PC-3 (cell line): Measurements from ENCODE around the gene NCL. TPM values are rescaled to one million over a fixed set of nuclear protein-coding genes. Genes with fewer than 3 reads are reported as not detected.

Experiments used
- ATAC-seq: fragments of 200-7000 bp; cut with Tn5 transposase; 2 replicates; pipeline ENCODE4 v1.9.1; 2020; ENCODE audit warnings: mild to moderate bottlenecking, moderate library complexity
- BruUV-seq: library from RNA; stranded (reverse); fragments of 400-500 nt; replicated peaks from 2 replicates; lab custom pipeline; 2021; lab: Mats Ljungman, UMichigan
- CTCF ChIA-PET: fragments of 300-600 bp; sonication (Branson Sonifier 250); formaldehyde crosslinking; loops from one replicate; lab custom pipeline; 2022; ENCODE audit warnings: antibody characterized with exemption; lab: Charles Lee
- POLR2A ChIA-PET: fragments of 300-600 bp; sonication (Branson Sonifier 250); formaldehyde crosslinking; loops from one replicate; lab custom pipeline; 2022; ENCODE audit warnings: antibody characterized with exemption; ENCODE audit not compliant: unreplicated experiment; lab: Charles Lee
- DNase-seq: peaks from one replicate; pipeline ENCODE4 v3.0.0-alpha.2; 2015
- H2AFZ ChIP-seq: fragments of 300-600 bp; sonication (generic); 2 replicates; pipeline ENCODE4 v1.6.0; 2016; ENCODE audit warnings: antibody characterized with exemption, low read length
- H3F3A ChIP-seq: fragments of 300-600 bp; sonication (generic); one replicate; pipeline ENCODE4 v1.6.0; 2017; ENCODE audit warnings: antibody characterized with exemption, low read length, control low read depth, mild to moderate bottlenecking; ENCODE audit not compliant: unreplicated experiment
- H3K27ac ChIP-seq: fragments of 300-600 bp; sonication (generic); 2 replicates; pipeline ENCODE4 v1.5.1; 2016; ENCODE audit warnings: mild to moderate bottlenecking, low read length
- H3K27me3 ChIP-seq: fragments of 300-600 bp; sonication (generic); 2 replicates; pipeline ENCODE4 v1.6.1; 2016; ENCODE audit warnings: low read length, mixed read lengths
- H3K36me3 ChIP-seq: fragments of 300-600 bp; sonication (generic); 2 replicates; pipeline ENCODE4 v1.6.1; 2016; ENCODE audit warnings: low read depth, mixed run types, low read length, mixed read lengths
- H3K4me1 ChIP-seq: fragments of 300-600 bp; sonication (generic); 2 replicates; pipeline ENCODE4 v1.5.1; 2016; ENCODE audit warnings: low read length; ENCODE audit not compliant: insufficient read depth
- H3K4me2 ChIP-seq: fragments of 300-600 bp; sonication (generic); 2 replicates; pipeline ENCODE4 v1.6.0; 2016; ENCODE audit warnings: low read length
- H3K4me3 ChIP-seq: fragments of 300-600 bp; sonication (generic); 2 replicates; pipeline ENCODE4 v1.5.1; 2016; ENCODE audit warnings: mild to moderate bottlenecking, low read length, mixed read lengths
- H3K79me2 ChIP-seq: fragments of 300-600 bp; sonication (generic); 2 replicates; pipeline ENCODE4 v1.6.1; 2017; ENCODE audit warnings: low read length, mixed read lengths
- H3K9ac ChIP-seq: fragments of 300-600 bp; sonication (generic); 2 replicates; pipeline ENCODE4 v1.6.0; 2016; ENCODE audit warnings: mild to moderate bottlenecking, low read length
- H3K9me2 ChIP-seq: fragments of 300-600 bp; sonication (generic); replicated peaks from 2 replicates; pipeline ENCODE4 v1.6.1; 2016; ENCODE audit warnings: mixed run types, low read length, mixed read lengths
- H3K9me3 ChIP-seq: fragments of 300-600 bp; sonication (generic); 2 replicates; pipeline ENCODE4 v1.6.1; 2016; ENCODE audit warnings: low read length, mixed read lengths
- H4K20me1 ChIP-seq: fragments of 300-600 bp; sonication (generic); 2 replicates; pipeline ENCODE4 v1.6.1; 2016; ENCODE audit warnings: low read length, mixed read lengths
- EZH2 ChIP-seq: fragments of 300-600 bp; sonication (generic); IDR thresholded peaks from one replicate; pipeline ENCODE4 v1.6.1; 2017; ENCODE audit warnings: antibody characterized with exemption, mild to moderate bottlenecking, low read length; ENCODE audit not compliant: unreplicated experiment
- EZH2phosphoT487 ChIP-seq: fragments of 300-600 bp; sonication (generic); IDR thresholded peaks from 2 replicates; pipeline ENCODE4 v1.6.1; 2018; ENCODE audit warnings: mild to moderate bottlenecking, antibody characterized with exemption, low read length, borderline replicate concordance
- intact Hi-C: fragments of 100-400 bp; cut with micrococcal nuclease; formaldehyde crosslinking; loops from 2 replicates; pipeline ENCODE4 v1.9.0; 2023
- total RNA-seq: library from RNA; depleted of rRNA; stranded (reverse); fragments of >200 nt; gene quantifications from 2 replicates; pipeline ENCODE4 v1.2.3, GENCODE V29; 2014
- TF ChIP-seq, protein P1 (sequence below): fragments of 300-600 bp; sonication (generic); conservative IDR thresholded peaks from 2 replicates; pipeline ENCODE4 v1.5.1; 2017; ENCODE audit warnings: antibody characterized with exemption, low read depth, mild to moderate bottlenecking, low read length

The NCL gene
- total RNA-seq, 1 experiment from 2014 or later: 430 TPM

DNA sequence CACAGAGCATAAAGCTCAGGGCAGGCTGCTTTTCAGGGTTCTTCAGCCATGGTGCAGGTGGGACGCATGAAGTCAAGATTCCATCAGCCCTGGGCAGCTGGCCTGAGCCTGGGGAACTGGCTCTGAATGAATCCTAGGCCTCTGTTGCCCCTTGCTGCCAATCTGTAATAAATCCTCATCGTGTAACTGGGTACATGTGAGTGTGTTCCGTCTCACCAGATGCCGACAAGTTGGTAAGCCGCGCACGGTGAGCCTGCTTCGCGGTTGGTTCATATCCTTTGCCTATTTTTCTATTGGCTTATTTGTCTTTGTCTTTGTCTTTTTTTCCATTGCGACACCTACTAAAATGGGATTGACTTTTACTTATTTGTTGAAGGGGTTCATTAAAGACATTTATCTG, 41.1 kb downstream of the NCL start:
- Histone ChIP-seq H3K27me3 (no peaks in the 10 kb centered on the region), H3K4me2 (no peak overlapping the region), H2AFZ (no peak overlapping the region), H3K9me2 (no peaks in the 10 kb centered on the region), H3K79me2 (no peaks in the 10 kb centered on the region), H3K4me3 (no peak overlapping the region), H4K20me1 (no peaks in the 10 kb centered on the region), H3K9me3 (no peaks in the 10 kb centered on the region), H3K4me1 (peaks cover 6% of the 10 kb centered on the region; the same call in 1 of the 2 replicates), H3K27ac (no peak overlapping the region), H3K36me3 (no peaks in the 10 kb centered on the region), H3K9ac (no peak overlapping the region), H3F3A (no peaks in the 10 kb centered on the region)
- BruUV-seq: no TSS peak
- intact Hi-C loops: no loop called here
- TF ChIP-seq, protein P1, sequence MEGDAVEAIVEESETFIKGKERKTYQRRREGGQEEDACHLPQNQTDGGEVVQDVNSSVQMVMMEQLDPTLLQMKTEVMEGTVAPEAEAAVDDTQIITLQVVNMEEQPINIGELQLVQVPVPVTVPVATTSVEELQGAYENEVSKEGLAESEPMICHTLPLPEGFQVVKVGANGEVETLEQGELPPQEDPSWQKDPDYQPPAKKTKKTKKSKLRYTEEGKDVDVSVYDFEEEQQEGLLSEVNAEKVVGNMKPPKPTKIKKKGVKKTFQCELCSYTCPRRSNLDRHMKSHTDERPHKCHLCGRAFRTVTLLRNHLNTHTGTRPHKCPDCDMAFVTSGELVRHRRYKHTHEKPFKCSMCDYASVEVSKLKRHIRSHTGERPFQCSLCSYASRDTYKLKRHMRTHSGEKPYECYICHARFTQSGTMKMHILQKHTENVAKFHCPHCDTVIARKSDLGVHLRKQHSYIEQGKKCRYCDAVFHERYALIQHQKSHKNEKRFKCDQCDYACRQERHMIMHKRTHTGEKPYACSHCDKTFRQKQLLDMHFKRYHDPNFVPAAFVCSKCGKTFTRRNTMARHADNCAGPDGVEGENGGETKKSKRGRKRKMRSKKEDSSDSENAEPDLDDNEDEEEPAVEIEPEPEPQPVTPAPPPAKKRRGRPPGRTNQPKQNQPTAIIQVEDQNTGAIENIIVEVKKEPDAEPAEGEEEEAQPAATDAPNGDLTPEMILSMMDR: no peak
- no peak for TF ChIP-seq EZH2phosphoT487
- TF ChIP-seq EZH2: no peak
- ATAC-seq: no peak
- CTCF ChIA-PET: no interaction called here
- POLR2A ChIA-PET: no interaction called here
- DNase-seq: no peak

DNA sequence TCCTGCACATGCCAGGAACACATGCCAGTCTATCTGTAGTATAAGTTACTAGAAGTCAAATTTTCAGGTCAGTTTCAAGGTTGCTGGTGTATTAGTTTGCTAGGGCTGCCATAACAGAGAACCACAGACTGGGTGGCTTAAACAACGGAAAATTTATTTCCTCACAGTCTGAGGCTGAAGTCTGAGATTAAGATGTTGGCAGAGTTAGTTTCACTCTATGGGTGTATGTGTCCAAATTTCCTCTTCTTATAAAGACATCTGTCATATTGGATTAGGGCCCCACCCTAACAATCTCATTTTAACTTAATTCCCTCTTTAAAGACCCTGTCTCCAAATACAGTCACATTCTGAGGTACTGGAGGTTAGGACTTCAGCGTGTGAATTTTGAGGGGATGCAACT, 42.2 kb downstream of the NCL start:
- H3K27me3 ChIP-seq: no peaks in the 10 kb centered on the region
- H3K79me2 ChIP-seq: no peaks in the 10 kb centered on the region
- intact Hi-C loops: no loop called here
- no peak overlapping the region for H3K4me2 ChIP-seq
- H3K4me3 ChIP-seq: no peak overlapping the region
- H3K4me1 ChIP-seq: peaks cover 6% of the 10 kb centered on the region; the same call in 1 of the 2 replicates
- no peaks in the 10 kb centered on the region for H3K9me2 ChIP-seq
- H3K36me3 ChIP-seq: no peaks in the 10 kb centered on the region
- DNase-seq (no peak), ATAC-seq (no peak)
- H4K20me1 ChIP-seq: no peaks in the 10 kb centered on the region
- ChIA-PET POLR2A (no interaction called here), CTCF (no interaction called here)
- no TSS peak for BruUV-seq
- TF ChIP-seq, protein P1: no peak
- TF ChIP-seq EZH2phosphoT487 (no peak), EZH2 (no peak)
- no peaks in the 10 kb centered on the region for H3F3A ChIP-seq
- H3K9ac ChIP-seq: no peak overlapping the region
- H3K9me3 ChIP-seq: no peaks in the 10 kb centered on the region
- no peak overlapping the region for H3K27ac ChIP-seq
- no peak overlapping the region for H2AFZ ChIP-seq

DNA sequence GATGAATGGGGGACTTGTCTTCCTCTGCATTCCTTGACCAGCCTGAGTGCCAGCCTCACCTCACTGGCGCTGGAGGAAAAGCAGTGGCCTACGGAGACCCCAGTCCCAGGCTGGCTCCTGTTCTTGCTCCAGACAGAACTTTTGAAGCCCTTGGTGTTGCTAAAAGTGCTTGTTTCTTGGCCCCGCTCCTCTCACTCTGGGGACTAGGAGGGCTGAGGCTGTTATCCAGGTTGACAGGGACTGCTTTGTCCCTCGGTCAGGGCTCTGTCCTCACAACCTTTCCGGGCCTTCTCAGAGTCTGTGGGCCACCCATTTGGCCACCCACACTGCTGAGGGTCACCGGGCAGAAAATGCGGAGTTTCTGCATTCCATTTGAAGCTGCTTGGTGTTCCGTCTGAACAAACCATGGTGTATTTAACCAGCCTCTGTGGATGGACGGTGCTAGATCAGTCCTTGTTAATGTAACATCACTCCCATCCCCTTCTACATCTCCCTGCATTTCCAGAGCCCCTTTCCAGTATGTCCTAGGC, 43.2 kb downstream of the NCL start:
- ATAC-seq: no peak
- ChIA-PET POLR2A (interaction anchor here (0.6 kb wide), 1 partner anchor 127 kb away, joined by 3 read pairs; no protein-coding TSS in a partner anchor), CTCF (no interaction called here)
- no peak for TF ChIP-seq EZH2phosphoT487
- TF ChIP-seq, protein P1: no peak
- TF ChIP-seq EZH2: no peak
- no peaks in the 10 kb centered on the region for H3K9me3 ChIP-seq
- intact Hi-C loops: no loop called here
- H3K27ac ChIP-seq: no peak overlapping the region
- no peaks in the 10 kb centered on the region for H3K9me2 ChIP-seq
- no peaks in the 10 kb centered on the region for H4K20me1 ChIP-seq
- DNase-seq: no peak
- no TSS peak for BruUV-seq
- H2AFZ ChIP-seq: no peak overlapping the region
- no peaks in the 10 kb centered on the region for H3K79me2 ChIP-seq
- no peaks in the 10 kb centered on the region for H3K27me3 ChIP-seq
- H3K4me1 ChIP-seq: peaks cover 6% of the 10 kb centered on the region; the same call in 1 of the 2 replicates
- H3K4me2 ChIP-seq: no peak overlapping the region
- no peaks in the 10 kb centered on the region for H3F3A ChIP-seq
- no peak overlapping the region for H3K9ac ChIP-seq
- no peak overlapping the region for H3K4me3 ChIP-seq
- H3K36me3 ChIP-seq: no peaks in the 10 kb centered on the region
